Measurements from ENCODE around the gene FRMPD1. TPM values are rescaled to one million over a fixed set of nuclear protein-coding genes. Genes with fewer than 3 reads are reported as not detected.
A peak's percentile ranks its signal among the peaks of the same experiment; 100 is the strongest.

The FRMPD1 gene
- total and polyA plus RNA-seq, 2 of the 13 experiments (the other 11 are each of a cell fraction or from before 2014, with no cell fraction given), result not detected

GRCh38 chr9:37784616-37785483 lies 134.1 kb downstream of the FRMPD1 start, which contains the start of gene EXOSC3 (continued):
- peak; percentile 56; the same call in 1 of the 2 replicates for TF ChIP-seq PHF21A (CRISPR knock-in tag; IDR thresholded peaks at IDR 0.05)
- TF ChIP-seq STAG1 (CRISPR knock-in tag; IDR thresholded peaks at IDR 0.05), result peak; percentile 30; the same call in 1 of the 2 replicates
- TF ChIP-seq, protein P1, sequence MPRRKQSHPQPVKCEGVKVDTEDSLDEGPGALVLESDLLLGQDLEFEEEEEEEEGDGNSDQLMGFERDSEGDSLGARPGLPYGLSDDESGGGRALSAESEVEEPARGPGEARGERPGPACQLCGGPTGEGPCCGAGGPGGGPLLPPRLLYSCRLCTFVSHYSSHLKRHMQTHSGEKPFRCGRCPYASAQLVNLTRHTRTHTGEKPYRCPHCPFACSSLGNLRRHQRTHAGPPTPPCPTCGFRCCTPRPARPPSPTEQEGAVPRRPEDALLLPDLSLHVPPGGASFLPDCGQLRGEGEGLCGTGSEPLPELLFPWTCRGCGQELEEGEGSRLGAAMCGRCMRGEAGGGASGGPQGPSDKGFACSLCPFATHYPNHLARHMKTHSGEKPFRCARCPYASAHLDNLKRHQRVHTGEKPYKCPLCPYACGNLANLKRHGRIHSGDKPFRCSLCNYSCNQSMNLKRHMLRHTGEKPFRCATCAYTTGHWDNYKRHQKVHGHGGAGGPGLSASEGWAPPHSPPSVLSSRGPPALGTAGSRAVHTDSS (CRISPR knock-in tag; conservative IDR thresholded peaks at IDR 0.05), result no peak
- peak; percentile 79; the same call in 1 of the 2 replicates for TF ChIP-seq GLI4 (CRISPR knock-in tag; IDR thresholded peaks at IDR 0.05; ENCODE audit: borderline replicate concordance)
- TF ChIP-seq MTA1 (CRISPR knock-in tag; IDR thresholded peaks at IDR 0.05; ENCODE audit: borderline replicate concordance), result no peak; the same call in 1 of the 2 replicates
- TF ChIP-seq ZNF350 (CRISPR knock-in tag; IDR thresholded peaks at IDR 0.05; ENCODE audit: borderline replicate concordance, low read depth), result peak; percentile 88
- TF ChIP-seq, protein P2, sequence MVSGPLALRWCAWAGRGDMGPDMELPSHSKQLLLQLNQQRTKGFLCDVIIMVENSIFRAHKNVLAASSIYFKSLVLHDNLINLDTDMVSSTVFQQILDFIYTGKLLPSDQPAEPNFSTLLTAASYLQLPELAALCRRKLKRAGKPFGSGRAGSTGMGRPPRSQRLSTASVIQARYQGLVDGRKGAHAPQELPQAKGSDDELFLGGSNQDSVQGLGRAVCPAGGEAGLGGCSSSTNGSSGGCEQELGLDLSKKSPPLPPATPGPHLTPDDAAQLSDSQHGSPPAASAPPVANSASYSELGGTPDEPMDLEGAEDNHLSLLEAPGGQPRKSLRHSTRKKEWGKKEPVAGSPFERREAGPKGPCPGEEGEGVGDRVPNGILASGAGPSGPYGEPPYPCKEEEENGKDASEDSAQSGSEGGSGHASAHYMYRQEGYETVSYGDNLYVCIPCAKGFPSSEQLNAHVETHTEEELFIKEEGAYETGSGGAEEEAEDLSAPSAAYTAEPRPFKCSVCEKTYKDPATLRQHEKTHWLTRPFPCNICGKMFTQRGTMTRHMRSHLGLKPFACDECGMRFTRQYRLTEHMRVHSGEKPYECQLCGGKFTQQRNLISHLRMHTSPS (CRISPR knock-in tag; IDR thresholded peaks at IDR 0.05; ENCODE audit: low read depth), result no peak
- no peak; the same call in 1 of the 2 replicates for TF ChIP-seq NR2F2 (IDR thresholded peaks at IDR 0.05; ENCODE audit: borderline replicate concordance, low read depth)
- no peak; the same call in 1 of the 2 replicates for TF ChIP-seq RNF2 (conservative IDR thresholded peaks at IDR 0.05; ENCODE audit: low read depth)
- TF ChIP-seq ZFP62 (CRISPR knock-in tag; IDR thresholded peaks at IDR 0.05), result no peak
- peak; percentile 81 for TF ChIP-seq ZNF563 (CRISPR knock-in tag; IDR thresholded peaks at IDR 0.05)
- no peak for TF ChIP-seq NBN (conservative IDR thresholded peaks at IDR 0.05)
- peak; percentile 85; the same call in 1 of the 2 replicates for TF ChIP-seq ZSCAN21 (CRISPR knock-in tag; IDR thresholded peaks at IDR 0.05; ENCODE audit: borderline replicate concordance)
- TF ChIP-seq STAT5B (CRISPR knock-in tag; IDR thresholded peaks at IDR 0.05), result no peak
- no peak for TF ChIP-seq BCL6 (CRISPR knock-in tag; IDR thresholded peaks at IDR 0.05)
- TF ChIP-seq ATF4 (CRISPR knock-in tag; IDR thresholded peaks at IDR 0.05), result 0 out of 4 replicates have a peak, but pooled peaks of 1 of the 2 experiments have one; percentile 34
- TF ChIP-seq KAT7 (CRISPR knock-in tag; IDR thresholded peaks at IDR 0.05; ENCODE audit: borderline replicate concordance), result peak; percentile 75
- no peak; the same call in 1 of the 2 replicates for TF ChIP-seq ZNF460 (CRISPR knock-in tag; IDR thresholded peaks at IDR 0.05; ENCODE audit: borderline replicate concordance)
- peak; percentile 85; the same call in 1 of the 2 replicates for TF ChIP-seq ZNF839 (CRISPR knock-in tag; IDR thresholded peaks at IDR 0.05; ENCODE audit: borderline replicate concordance)
- TF ChIP-seq FLYWCH1 (CRISPR knock-in tag; IDR thresholded peaks at IDR 0.05), result no peak
- TF ChIP-seq CENPX (CRISPR knock-in tag; IDR thresholded peaks at IDR 0.05), result no peak
- TF ChIP-seq ATRX (CRISPR knock-in tag; IDR thresholded peaks at IDR 0.05; ENCODE audit: borderline replicate concordance), result no peak
- no peak for TF ChIP-seq TCF7 (IDR thresholded peaks at IDR 0.05; ENCODE audit: low read depth)
- no peak for TF ChIP-seq WIZ (CRISPR knock-in tag; IDR thresholded peaks at IDR 0.05)
- TF ChIP-seq NR3C1 (CRISPR knock-in tag; IDR thresholded peaks at IDR 0.05), result no peak
- TF ChIP-seq BORCS8-MEF2B (CRISPR knock-in tag; IDR thresholded peaks at IDR 0.05), result peak; percentile 58; the same call in 1 of the 2 replicates
- TF ChIP-seq ZNF598 (CRISPR knock-in tag; IDR thresholded peaks at IDR 0.05; ENCODE audit: borderline replicate concordance), result peak; percentile 91; the same call in 1 of the 2 replicates
- TF ChIP-seq DMAP1 (CRISPR knock-in tag; IDR thresholded peaks at IDR 0.05), result peak; percentile 95

Data from HepG2 (cell line).